ENCODE measurements around the gene DPM3.
"Not testable (repeated sequence)": the region's sequence is repeated elsewhere in the genome, so short reads cannot be mapped to it uniquely, and the experiment has no call there.

The DPM3 gene

DNA sequence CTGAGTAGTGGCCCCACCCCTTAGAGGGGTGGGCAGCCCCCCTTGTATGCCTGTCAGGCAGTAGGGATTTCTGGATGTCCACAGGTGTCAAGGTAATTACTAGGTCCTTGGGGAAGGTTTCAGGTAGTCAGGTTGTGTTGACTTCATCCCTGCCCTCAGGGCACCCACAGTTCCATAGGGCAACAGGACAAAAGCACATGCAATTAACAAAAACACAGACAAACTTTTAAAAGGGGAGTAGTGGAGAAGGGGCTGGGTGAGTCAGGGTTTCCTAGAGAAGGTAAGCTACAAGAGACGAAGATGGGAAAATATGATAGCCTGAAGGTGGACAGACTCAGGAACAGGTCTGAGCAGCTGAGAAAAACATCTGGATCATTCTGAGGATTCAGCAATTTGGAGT lies 18.7 kb upstream of the DPM3 start:
- DNase-seq (ENCODE audit: low spot score), result no peak

DNA sequence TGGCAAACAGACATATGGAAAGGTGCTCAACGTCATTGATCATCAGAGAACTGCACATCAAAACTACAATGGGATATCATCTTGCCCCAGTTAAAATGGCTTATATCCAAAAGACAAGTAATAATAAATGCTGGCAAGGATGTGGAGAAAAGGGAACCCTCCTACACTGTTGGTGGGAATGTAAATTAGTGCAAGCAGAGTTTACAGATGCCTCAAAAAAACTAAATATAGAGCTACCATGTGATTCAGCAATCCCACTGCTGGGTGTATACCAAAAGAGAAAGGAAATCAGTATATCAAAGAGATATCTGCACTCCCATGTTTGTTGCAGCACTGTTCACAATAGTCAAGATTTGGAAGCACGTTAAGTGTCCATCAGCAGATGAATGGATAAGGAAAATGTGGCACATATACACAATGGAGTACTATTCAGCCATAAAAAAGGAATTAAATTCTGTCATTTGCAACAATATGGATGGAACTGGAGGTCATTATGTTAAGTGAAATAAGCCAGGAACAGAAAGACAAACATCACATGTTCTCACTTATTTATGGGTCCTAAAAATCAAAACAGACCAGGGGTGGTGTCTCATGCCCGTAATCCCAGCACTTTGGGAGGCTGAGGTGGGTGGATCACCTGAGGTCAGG lies 15.8 kb upstream of the DPM3 start:
- DNase-seq (ENCODE audit: low spot score), result not testable (repeated sequence)

DNA sequence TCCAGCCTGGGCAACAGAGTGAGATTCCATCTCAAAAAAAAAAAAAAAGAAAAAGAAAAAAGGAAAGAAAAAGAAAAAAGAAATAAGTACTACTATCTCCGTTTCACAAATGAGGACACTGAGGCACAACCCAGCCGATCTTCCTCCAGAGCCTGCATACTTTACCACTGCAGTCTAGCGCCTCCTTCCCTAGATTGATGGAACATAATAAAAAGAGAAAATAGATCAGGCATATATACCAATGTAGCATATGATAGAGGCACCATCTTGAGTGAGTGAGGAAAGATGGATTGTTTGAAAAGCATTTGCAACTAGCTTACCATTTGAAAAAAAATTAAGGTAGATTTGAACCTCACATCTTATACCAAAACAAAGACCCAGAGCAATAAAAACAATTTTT lies 5.2 kb upstream of the DPM3 start:
- no peak for DNase-seq (ENCODE audit: low spot score)

- DNase-seq (ENCODE audit: low spot score), result no peak
These were observed 1.4 kb upstream of the DPM3 start for GRCh38 chr1:155141749-155142148.

DNA sequence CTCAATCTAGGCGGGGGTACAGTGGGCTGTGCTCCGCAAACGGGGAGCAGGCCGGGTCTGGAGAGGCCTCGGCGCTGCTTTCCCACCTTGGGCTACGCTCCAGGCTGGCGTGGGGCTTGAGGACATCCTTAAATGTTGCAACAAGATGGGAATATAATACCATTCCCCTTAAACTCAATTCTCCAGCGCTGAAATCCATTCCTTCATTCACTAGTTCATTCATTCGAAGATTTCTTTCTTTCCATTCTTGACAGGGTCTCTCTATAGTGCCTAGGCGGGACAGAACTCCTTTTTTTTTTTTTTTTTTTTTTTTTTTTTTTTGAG lies 261 bp upstream of the DPM3 start:
- no peak for DNase-seq (ENCODE audit: low spot score)

DNA sequence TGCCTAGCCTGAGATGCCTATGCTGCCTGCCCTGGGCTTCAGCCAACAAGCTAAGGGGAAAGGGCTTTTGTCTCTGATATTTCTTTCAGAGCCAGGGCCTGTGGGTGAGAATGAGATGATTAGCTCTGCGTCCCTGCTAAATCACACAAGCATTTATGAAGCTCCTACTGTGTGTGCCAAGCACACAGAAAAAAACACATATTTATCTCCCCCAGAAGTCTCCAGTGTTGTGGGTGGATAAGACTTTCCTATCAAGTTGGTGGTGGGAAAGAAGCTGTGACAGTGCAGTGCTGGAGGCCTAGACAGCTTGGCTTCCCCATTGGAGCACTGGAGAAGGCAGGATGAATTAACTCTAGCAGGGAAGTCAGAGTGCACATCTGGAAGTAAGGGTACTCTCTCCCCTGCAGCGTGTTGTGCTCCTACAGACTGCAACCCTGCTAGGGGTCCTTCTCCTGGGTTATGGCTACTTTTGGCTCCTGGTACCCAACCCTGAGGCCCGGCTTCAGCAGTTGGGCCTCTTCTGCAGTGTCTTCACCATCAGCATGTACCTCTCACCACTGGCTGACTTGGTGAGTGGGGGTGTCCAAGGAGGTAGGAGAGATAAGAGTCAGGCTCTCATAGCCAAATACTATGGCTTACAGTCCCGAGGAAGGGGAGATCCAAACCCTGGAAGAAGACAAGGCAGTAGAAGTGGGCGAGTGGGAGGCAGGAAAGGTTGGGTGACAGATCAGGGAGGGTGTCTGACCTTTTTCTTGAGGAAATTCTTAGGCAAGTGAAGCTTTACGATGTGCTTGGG lies 3.0 kb downstream of the DPM3 start:
- DNase-seq (ENCODE audit: low spot score), result peak; percentile 10

DNA sequence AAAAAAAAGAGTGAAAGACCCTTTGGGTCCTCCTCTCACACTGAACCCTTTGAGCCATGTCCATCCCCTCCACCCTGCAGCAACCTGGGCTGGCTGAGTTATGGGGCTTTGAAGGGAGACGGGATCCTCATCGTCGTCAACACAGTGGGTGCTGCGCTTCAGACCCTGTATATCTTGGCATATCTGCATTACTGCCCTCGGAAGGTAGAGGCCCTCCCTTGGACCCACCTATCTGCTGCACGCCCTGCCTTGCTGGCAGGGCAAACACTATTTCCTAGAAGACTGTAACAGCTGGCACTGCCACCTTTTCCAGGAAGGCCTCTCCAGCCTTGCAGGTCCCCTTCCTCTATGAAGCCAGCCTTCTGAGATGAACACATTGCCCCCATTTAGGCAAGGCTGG lies 3.6 kb downstream of the DPM3 start:
- DNase-seq (ENCODE audit: low spot score), result peak; percentile 46

GRCh38 chr1:155135415-155136028 lies 4.8 kb downstream of the DPM3 start, which contains the start of gene SLC50A1:
Gene SLC50A1, plus strand, starts transcription at chr1:155135852. Its CDS starts 60 bp downstream, at chr1:155135912.
- DNase-seq (ENCODE audit: low spot score), result peak; percentile 99

- DNase-seq (ENCODE audit: low spot score), result peak; percentile 60
These were observed 5.4 kb downstream of the DPM3 start for GRCh38 chr1:155134880-155135414.

- DNase-seq (ENCODE audit: low spot score), result peak; percentile 24
These were observed 6.0 kb downstream of the DPM3 start for GRCh38 chr1:155134322-155134721.

DNA sequence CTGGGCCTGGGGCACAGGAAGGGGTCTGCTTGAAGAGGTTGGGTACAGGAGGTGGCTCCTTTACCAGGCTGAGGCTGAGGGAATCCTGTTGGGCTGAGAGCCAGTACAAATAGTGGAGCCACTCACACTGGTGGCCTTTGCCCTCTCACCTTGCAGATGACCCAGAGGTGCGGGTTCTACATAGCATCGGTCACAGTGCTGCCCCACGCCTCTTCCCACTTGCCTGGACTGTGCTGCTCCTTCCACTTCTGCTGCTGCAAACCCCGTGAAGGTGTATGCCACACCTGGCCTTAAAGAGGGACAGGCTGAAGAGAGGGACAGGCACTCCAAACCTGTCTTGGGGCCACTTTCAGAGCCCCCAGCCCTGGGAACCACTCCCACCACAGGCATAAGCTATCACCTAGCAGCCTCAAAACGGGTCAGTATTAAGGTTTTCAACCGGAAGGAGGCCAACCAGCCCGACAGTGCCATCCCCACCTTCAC lies 6.5 kb downstream of the DPM3 start:
- DNase-seq (ENCODE audit: low spot score), result no peak

- no peak for DNase-seq (ENCODE audit: low spot score)
These were observed 8.5 kb downstream of the DPM3 start for GRCh38 chr1:155131856-155132255.

- no peak for DNase-seq (ENCODE audit: low spot score)
These were observed 9.0 kb downstream of the DPM3 start for GRCh38 chr1:155131285-155131684.

DNA sequence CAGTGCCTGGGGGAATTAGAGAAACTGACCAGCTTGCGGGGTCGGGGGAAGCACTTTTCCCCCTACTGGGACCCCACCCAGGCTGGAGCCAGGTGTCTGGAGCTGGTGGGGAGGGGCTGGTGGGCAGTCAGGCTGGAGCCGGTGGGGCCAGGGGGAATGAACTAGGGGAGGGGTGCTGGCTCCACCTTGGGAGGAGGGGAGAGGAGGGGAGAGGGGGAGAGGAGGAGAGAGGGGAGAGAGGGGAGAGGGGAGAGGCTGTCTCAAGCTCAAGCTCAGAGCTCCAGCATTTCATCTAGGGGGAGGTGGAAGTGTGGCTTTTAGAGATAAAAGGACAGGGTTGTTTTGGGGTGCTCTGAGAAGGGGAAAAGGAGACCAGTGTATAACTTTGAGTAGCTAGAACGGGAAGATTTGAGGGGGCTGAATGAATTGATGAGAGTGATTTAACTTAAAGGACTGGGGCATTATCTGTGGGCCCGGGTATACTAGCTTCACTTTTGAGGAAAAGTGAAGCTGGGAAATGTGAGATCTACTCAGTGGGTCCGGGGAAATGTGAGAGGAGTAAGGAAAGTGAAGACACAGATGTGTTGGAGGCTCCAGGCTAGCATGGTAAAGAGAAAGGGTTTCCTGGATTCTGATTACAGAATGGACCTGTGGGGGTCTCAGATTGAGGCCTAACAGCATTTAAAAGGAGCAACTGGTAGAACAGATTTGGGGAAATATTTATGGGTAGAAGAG lies 9.9 kb downstream of the DPM3 start:
- no peak for DNase-seq (ENCODE audit: low spot score)

DNA sequence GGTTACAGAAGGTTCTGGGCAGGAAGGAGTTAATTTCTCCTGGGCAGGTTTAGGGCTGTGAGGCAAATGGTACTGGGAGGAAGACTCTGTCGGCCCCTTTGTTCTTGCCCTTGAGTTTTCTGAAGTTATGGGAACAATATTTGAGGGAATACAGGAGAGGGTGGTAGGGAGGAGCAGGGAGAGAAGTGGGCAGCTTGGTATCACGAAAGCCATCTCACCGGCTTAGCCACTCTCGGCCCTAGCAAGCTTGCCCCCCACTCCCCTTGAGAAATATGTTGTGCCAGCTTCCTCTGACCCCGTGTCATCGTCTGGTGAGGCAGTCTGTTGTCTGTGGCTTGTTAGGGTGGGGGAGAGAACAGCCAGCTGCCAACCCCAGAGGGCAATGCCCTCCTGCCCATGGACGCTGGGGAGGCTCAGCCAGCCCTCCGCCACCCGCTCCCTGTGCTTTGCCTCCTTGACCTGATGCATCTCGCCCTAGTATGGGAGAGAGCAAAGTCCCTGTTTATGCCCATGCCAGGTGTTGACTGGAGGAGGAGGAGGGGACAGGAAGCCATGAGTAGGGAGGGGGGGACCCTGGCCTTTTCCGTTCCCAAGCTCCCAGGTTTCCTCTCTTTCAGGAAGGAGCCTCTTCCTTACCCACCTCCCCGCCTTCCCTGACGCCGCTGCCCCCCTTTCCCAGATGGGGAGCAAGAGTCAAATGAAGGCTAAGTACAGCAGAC lies 11.4 kb downstream of the DPM3 start:
- DNase-seq (ENCODE audit: low spot score), result peak; percentile 33

DNA sequence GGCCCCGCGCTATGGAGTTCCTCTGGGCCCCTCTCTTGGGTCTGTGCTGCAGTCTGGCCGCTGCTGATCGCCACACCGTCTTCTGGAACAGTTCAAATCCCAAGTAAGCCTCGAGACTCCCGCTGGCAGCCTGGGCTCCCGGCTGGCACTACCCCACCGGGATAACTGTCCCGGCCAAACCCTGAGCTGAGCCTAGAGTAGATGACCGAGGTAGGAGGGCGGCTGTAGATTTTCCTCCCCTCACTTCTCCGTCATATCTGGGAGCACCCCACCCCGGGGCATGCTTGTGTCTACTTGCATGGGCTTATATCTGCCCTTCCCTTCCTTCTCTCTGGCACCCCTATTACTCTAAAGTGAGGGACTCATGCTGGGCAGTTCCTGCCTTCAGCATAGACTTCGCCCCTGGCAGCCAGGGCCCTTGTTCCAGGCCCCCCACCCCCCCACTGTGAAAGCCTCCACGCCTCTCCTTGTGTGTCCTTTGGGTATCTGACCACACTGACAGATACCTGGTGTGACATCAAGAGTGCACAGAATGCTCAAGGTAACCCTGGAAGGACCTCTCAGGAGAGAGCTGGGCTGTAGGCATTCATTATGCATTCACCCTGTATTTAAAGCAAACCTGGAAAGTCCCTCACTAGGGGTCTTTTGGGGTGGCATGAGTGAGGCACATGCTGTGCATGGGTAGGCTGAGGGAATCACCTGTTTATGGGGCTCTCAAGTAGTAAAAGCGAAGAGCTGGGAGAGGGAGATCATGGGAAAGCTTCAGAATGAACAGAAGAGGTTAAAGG lies 12.2 kb downstream of the DPM3 start:
- DNase-seq (ENCODE audit: low spot score), result no peak

- DNase-seq (ENCODE audit: low spot score), result peak; percentile 89
These were observed 13.0 kb downstream of the DPM3 start, which contains the start of gene EFNA1 for GRCh38 chr1:155127105-155127966. Gene EFNA1, plus strand, starts transcription at chr1:155127876. Its CDS starts 102 bp downstream, at chr1:155127978.

GRCh38 chr1:155126556-155127104 lies 13.7 kb downstream of the DPM3 start:
- peak; percentile 69 for DNase-seq (ENCODE audit: low spot score)

- DNase-seq (ENCODE audit: low spot score), result peak; percentile 39
These were observed 14.3 kb downstream of the DPM3 start for GRCh38 chr1:155125946-155126555.

Data from D341Med (cell line).